BLaER1 treated with 17β-estradiol and CSF1 and Interleukin-3, amounts not matched to agents 10 nM and 100 nM (cell line): ENCODE measurements around the gene FGF19.
"Not testable (repeated sequence)": the region's sequence is repeated elsewhere in the genome, so short reads cannot be mapped to it uniquely, and the experiment has no call there.

Experiments used
- H3K27ac ChIP-seq, 11 experiments: shearing (Covaris generic); formaldehyde crosslinking; 2 replicates each; pipeline ENCODE4 v1.8.1; 2022
- H3K27me3 ChIP-seq, 11 experiments: shearing (Covaris generic); formaldehyde crosslinking; 2 replicates each; pipeline ENCODE4 v1.8.1; 2022
- H3K36me3 ChIP-seq, 11 experiments: shearing (Covaris generic); formaldehyde crosslinking; 2 replicates each; pipeline ENCODE4 v1.8.1; 2022
- H3K4me1 ChIP-seq, 10 experiments: shearing (Covaris generic); formaldehyde crosslinking; 2 replicates each; pipeline ENCODE4 v1.8.1; 2022
- H3K4me2 ChIP-seq, 11 experiments: shearing (Covaris generic); formaldehyde crosslinking; 2 replicates each; pipeline ENCODE4 v1.8.1; 2022
- H3K4me3 ChIP-seq, 10 experiments: shearing (Covaris generic); formaldehyde crosslinking; 2 replicates each; pipeline ENCODE4 v1.8.1; 2022
- H3K9ac ChIP-seq, 11 experiments: shearing (Covaris generic); formaldehyde crosslinking; 2 replicates each; pipeline ENCODE4 v1.8.1; 2022
- H3K9me3 ChIP-seq, 11 experiments: shearing (Covaris generic); formaldehyde crosslinking; replicated peaks in 1 of 11; 2 replicates each; pipeline ENCODE4 v1.8.1; 2022
- H4K20me1 ChIP-seq, 11 experiments: shearing (Covaris generic); formaldehyde crosslinking; 2 replicates each; pipeline ENCODE4 v1.8.1; 2022
- Cebpa-rat ChIP-seq, 11 experiments: shearing (Covaris generic); IDR thresholded peaks; 2 replicates each; pipeline ENCODE4 v1.8.1; 2022

FGF19 gene

GRCh38 chr11:69696749-69697468 lies 6.9 kb downstream of the FGF19 start:
- peaks cover 0 to 35% (median 18%) of the 10 kb centered on the region in 11 experiments; a peak in 15 of 22 replicates for H4K20me1 ChIP-seq
- peaks cover 54 to 79% (median 67%) of the 10 kb centered on the region in 11 experiments for H3K27me3 ChIP-seq
- peak overlapping the region in 8 of 11 experiments; percentile 10 to 86 (median 44); a peak in 10 of 22 replicates for H3K4me2 ChIP-seq
- TF ChIP-seq Cebpa-rat (IDR thresholded peaks at IDR 0.05), result no peak
- no peak overlapping the region for H3K4me3 ChIP-seq
- no peaks in the 10 kb centered on the region for H3K36me3 ChIP-seq
- H3K9ac ChIP-seq, result no peak overlapping the region
- H3K9me3 ChIP-seq, result peaks cover 5 to 14% (median 10%) of the 10 kb centered on the region in 11 experiments; a peak in 17 of 22 replicates
- H3K4me1 ChIP-seq, result peaks cover 19 to 52% (median 42%) of the 10 kb centered on the region in 10 experiments
- H3K27ac ChIP-seq, result no peak overlapping the region

GRCh38 chr11:69695995-69696394 lies 7.8 kb downstream of the FGF19 start:
- not testable (repeated sequence) for H3K4me3 ChIP-seq, H3K27ac ChIP-seq, H3K36me3 ChIP-seq, H3K9ac ChIP-seq, H3K4me2 ChIP-seq
- peaks cover 45 to 70% (median 58%) of the 10 kb centered on the region in 11 experiments for H3K27me3 ChIP-seq
- H3K9me3 ChIP-seq, result peaks cover 6 to 23% (median 14%) of the 10 kb centered on the region in 11 experiments; a peak in 17 of 22 replicates
- peaks cover 18 to 43% (median 38%) of the 10 kb centered on the region in 10 experiments for H3K4me1 ChIP-seq
- peaks cover 0 to 30% (median 12%) of the 10 kb centered on the region in 11 experiments; a peak in 12 of 22 replicates for H4K20me1 ChIP-seq

- TF ChIP-seq Cebpa-rat (IDR thresholded peaks at IDR 0.05), result no peak
- peaks cover 0 to 25% (median 9%) of the 10 kb centered on the region in 11 experiments; a peak in 12 of 22 replicates for H4K20me1 ChIP-seq
- no peak overlapping the region for H3K9ac ChIP-seq
- no peak overlapping the region for H3K4me3 ChIP-seq
- H3K4me1 ChIP-seq, result peaks cover 14 to 39% (median 34%) of the 10 kb centered on the region in 10 experiments
- peaks cover 6 to 25% (median 14%) of the 10 kb centered on the region in 11 experiments; a peak in 17 of 22 replicates for H3K9me3 ChIP-seq
- H3K27me3 ChIP-seq, result peaks cover 41 to 66% (median 54%) of the 10 kb centered on the region in 11 experiments
- H3K4me2 ChIP-seq, result no peak overlapping the region
- no peaks in the 10 kb centered on the region for H3K36me3 ChIP-seq
- no peak overlapping the region for H3K27ac ChIP-seq
Observed at GRCh38 chr11:69695581-69695980, 8.2 kb downstream of the FGF19 start.

GRCh38 chr11:69694781-69695180 lies 9.0 kb downstream of the FGF19 start:
- no peak overlapping the region for H3K4me3 ChIP-seq
- no peak overlapping the region for H3K4me2 ChIP-seq
- peaks cover 36 to 59% (median 48%) of the 10 kb centered on the region in 11 experiments for H3K27me3 ChIP-seq
- no peak overlapping the region for H3K9ac ChIP-seq
- no peak overlapping the region for H3K27ac ChIP-seq
- H3K4me1 ChIP-seq, result peaks cover 11 to 31% (median 27%) of the 10 kb centered on the region in 10 experiments; a peak in 19 of 20 replicates
- peaks cover 0 to 21% (median 8%) of the 10 kb centered on the region in 11 experiments; a peak in 10 of 22 replicates for H4K20me1 ChIP-seq
- H3K9me3 ChIP-seq, result peaks cover 6 to 25% (median 14%) of the 10 kb centered on the region in 11 experiments; a peak in 17 of 22 replicates
- H3K36me3 ChIP-seq, result no peaks in the 10 kb centered on the region
- TF ChIP-seq Cebpa-rat (IDR thresholded peaks at IDR 0.05), result no peak

GRCh38 chr11:69692422-69692821 lies 11.4 kb downstream of the FGF19 start:
- Histone ChIP-seq H4K20me1 (peaks cover 0 to 10% (median 0%) of the 10 kb centered on the region in 11 experiments; a peak in 3 of 22 replicates), H3K9ac (no peak overlapping the region), H3K27me3 (peaks cover 31 to 50% (median 37%) of the 10 kb centered on the region in 11 experiments), H3K9me3 (peaks cover 6 to 25% (median 14%) of the 10 kb centered on the region in 11 experiments; a peak in 17 of 22 replicates), H3K4me3 (no peak overlapping the region), H3K27ac (no peak overlapping the region), H3K4me1 (peaks cover 0 to 8% (median 4%) of the 10 kb centered on the region in 10 experiments; a peak in 12 of 20 replicates), H3K4me2 (no peak overlapping the region), H3K36me3 (no peaks in the 10 kb centered on the region)
- TF ChIP-seq Cebpa-rat (IDR thresholded peaks at IDR 0.05), result no peak

GRCh38 chr11:69691463-69691862 lies 12.4 kb downstream of the FGF19 start:
- no peak for TF ChIP-seq Cebpa-rat (IDR thresholded peaks at IDR 0.05)
- H3K27me3 ChIP-seq, result peaks cover 22 to 41% (median 28%) of the 10 kb centered on the region in 11 experiments
- no peak overlapping the region for H3K9ac ChIP-seq

GRCh38 chr11:69689484-69690319 lies 14.1 kb downstream of the FGF19 start:
- H3K4me2 ChIP-seq, result no peak overlapping the region
- no peak overlapping the region for H3K27ac ChIP-seq
- peaks cover 0 to 9% (median 0%) of the 10 kb centered on the region in 11 experiments; a peak in 3 of 22 replicates for H4K20me1 ChIP-seq
- H3K9ac ChIP-seq, result no peak overlapping the region
- TF ChIP-seq Cebpa-rat (IDR thresholded peaks at IDR 0.05), result no peak
- H3K36me3 ChIP-seq, result no peaks in the 10 kb centered on the region
- H3K27me3 ChIP-seq, result peaks cover 4 to 30% (median 13%) of the 10 kb centered on the region in 11 experiments; a peak in 21 of 22 replicates
- H3K9me3 ChIP-seq, result peaks cover 6 to 25% (median 14%) of the 10 kb centered on the region in 11 experiments; a peak in 17 of 22 replicates
- no peak overlapping the region for H3K4me3 ChIP-seq
- peaks cover 0 to 7% (median 0%) of the 10 kb centered on the region in 10 experiments; a peak in 3 of 20 replicates for H3K4me1 ChIP-seq

More at GRCh38 chr11:69691463-69691862, 12.4 kb downstream of the FGF19 start:
- no peak overlapping the region for H3K4me3 ChIP-seq
- peaks cover 0 to 5% (median 0%) of the 10 kb centered on the region in 11 experiments; a peak in 1 of 22 replicates for H4K20me1 ChIP-seq
- H3K4me2 ChIP-seq, result no peak overlapping the region
- no peaks in the 10 kb centered on the region for H3K4me1 ChIP-seq
- H3K27ac ChIP-seq, result no peak overlapping the region
- no peaks in the 10 kb centered on the region for H3K36me3 ChIP-seq
- H3K9me3 ChIP-seq, result peaks cover 6 to 25% (median 14%) of the 10 kb centered on the region in 11 experiments; a peak in 17 of 22 replicates

- Histone ChIP-seq H3K27me3 (peaks cover 0 to 19% (median 4%) of the 10 kb centered on the region in 11 experiments; a peak in 7 of 22 replicates), H3K9me3 (peaks cover 6 to 23% (median 14%) of the 10 kb centered on the region in 11 experiments; a peak in 17 of 22 replicates), H4K20me1 (peaks cover 0 to 10% (median 0%) of the 10 kb centered on the region in 11 experiments; a peak in 3 of 22 replicates)
- H3K36me3 ChIP-seq, H3K27ac ChIP-seq, H3K4me1 ChIP-seq, H3K9ac ChIP-seq, H3K4me2 ChIP-seq, H3K4me3 ChIP-seq: not testable (repeated sequence)
Observed at GRCh38 chr11:69687969-69688771, 15.7 kb downstream of the FGF19 start.
